ENCODE measurements around the gene MVD. TPM values are rescaled to one million over a fixed set of nuclear protein-coding genes. Genes with fewer than 3 reads are reported as not detected.
"Not testable (repeated sequence)": the region's sequence is repeated elsewhere in the genome, so short reads cannot be mapped to it uniquely, and the experiment has no call there.

Gene MVD
- total RNA-seq, 1 donor from 2014 or later: 22.9 TPM

- no peak for DNase-seq (ENCODE audit: low spot score)
Observed at GRCh38 chr16:88610080-88610479, 52.8 kb downstream of the MVD start.

- DNase-seq (ENCODE audit: low spot score): not testable (repeated sequence)
Observed at GRCh38 chr16:88609426-88609825, 53.5 kb downstream of the MVD start.

GRCh38 chr16:88608076-88608475 lies 54.8 kb downstream of the MVD start:
- DNase-seq (ENCODE audit: low spot score): no peak

GRCh38 chr16:88606148-88606757 lies 56.6 kb downstream of the MVD start:
- no peak for DNase-seq (ENCODE audit: low spot score)

GRCh38 chr16:88605186-88606147 lies 57.4 kb downstream of the MVD start:
- no peak for DNase-seq (ENCODE audit: low spot score)

GRCh38 chr16:88602091-88602490 lies 60.8 kb downstream of the MVD start:
- DNase-seq (ENCODE audit: low spot score): no peak

Other genes starting within 250 kb of the MVD start
- 4.8 TPM for gene ZFPM1, start 209.8 kb downstream of the MVD start, total RNA-seq
- 39.2 TPM for gene ZC3H18, start 92.7 kb downstream of the MVD start, total RNA-seq
- not detected for gene IL17C, start 24.5 kb downstream of the MVD start, total RNA-seq
- 183 TPM for gene CYBA, start 12.0 kb downstream of the MVD start, total RNA-seq
- 1.2 TPM for gene SNAI3, start 23.4 kb upstream of the MVD start, total RNA-seq
- gene RNF166, start 43.3 kb upstream of the MVD start, total RNA-seq: 22.5 TPM
- gene CTU2, start 43.4 kb upstream of the MVD start, total RNA-seq: 20.3 TPM
- gene PIEZO1, start 122.1 kb upstream of the MVD start, total RNA-seq: 318 TPM
- gene CDT1, start 140.7 kb upstream of the MVD start, total RNA-seq: 0.22 TPM
- 96.7 TPM for gene APRT, start 148.8 kb upstream of the MVD start, total RNA-seq
- 28.6 TPM for gene GALNS, start 193.9 kb upstream of the MVD start, total RNA-seq
- gene TRAPPC2L, start 194.0 kb upstream of the MVD start, total RNA-seq: 39.9 TPM
- gene PABPN1L, start 203.6 kb upstream of the MVD start, total RNA-seq: not detected